MM.1S (cell line): ENCODE results near the gene MGAT1.

ENCODE experiments used
- DNase-seq: peaks from one replicate; pipeline ENCODE4 v3.0.0-alpha.2; 2015
- H2AFZ ChIP-seq: fragments of 300-600 bp; sonication (generic); 2 replicates; pipeline ENCODE4 v1.6.0; 2016; ENCODE audit warnings: antibody characterized with exemption, low read length
- H3F3A ChIP-seq: fragments of 300-600 bp; sonication (generic); 2 replicates; pipeline ENCODE4 v1.6.1; 2016; ENCODE audit warnings: mild to moderate bottlenecking, antibody characterized with exemption, low read length, moderate library complexity, mixed read lengths; ENCODE audit not compliant: insufficient read depth
- H3K27ac ChIP-seq: fragments of 300-600 bp; sonication (generic); 2 replicates; pipeline ENCODE4 v1.5.1; 2016; ENCODE audit warnings: mild to moderate bottlenecking, low read length
- H3K27me3 ChIP-seq: fragments of 300-600 bp; sonication (generic); replicated peaks from 2 replicates; pipeline ENCODE4 v1.6.0; 2016; ENCODE audit warnings: low read length; ENCODE audit not compliant: insufficient read depth
- H3K36me3 ChIP-seq: fragments of 300-600 bp; sonication (generic); replicated peaks from 2 replicates; pipeline ENCODE4 v1.6.1; 2016; ENCODE audit warnings: mild to moderate bottlenecking, low read length, mixed read lengths; ENCODE audit not compliant: insufficient read depth
- H3K4me1 ChIP-seq: fragments of 300-600 bp; sonication (generic); 2 replicates; pipeline ENCODE4 v1.6.1; 2016; ENCODE audit warnings: low read length, mixed read lengths
- H3K4me2 ChIP-seq: fragments of 300-600 bp; sonication (generic); 2 replicates; pipeline ENCODE4 v1.6.0; 2016; ENCODE audit warnings: low read depth, low read length
- H3K4me3 ChIP-seq: fragments of 300-600 bp; sonication (generic); 2 replicates; pipeline ENCODE4 v1.5.1; 2016; ENCODE audit warnings: low read length, mixed read lengths
- H3K79me2 ChIP-seq: fragments of 300-600 bp; sonication (generic); 2 replicates; pipeline ENCODE4 v1.6.1; 2016; ENCODE audit warnings: mixed run types, low read length, mixed read lengths
- H3K9ac ChIP-seq: fragments of 300-600 bp; sonication (generic); 2 replicates; pipeline ENCODE4 v1.6.1; 2016; ENCODE audit warnings: low read length, mixed read lengths
- H3K9me2 ChIP-seq: fragments of 300-600 bp; sonication (generic); replicated peaks from 2 replicates; pipeline ENCODE4 v1.6.1; 2016; ENCODE audit warnings: mild to moderate bottlenecking, low read length, mixed read lengths; ENCODE audit not compliant: insufficient read depth
- H3K9me3 ChIP-seq: fragments of 300-600 bp; sonication (generic); replicated peaks from 2 replicates; pipeline ENCODE4 v1.6.1; 2016; ENCODE audit warnings: mild to moderate bottlenecking, low read length, mixed read lengths; ENCODE audit not compliant: insufficient read depth
- H4K20me1 ChIP-seq: fragments of 300-600 bp; sonication (generic); 2 replicates; pipeline ENCODE4 v1.6.1; 2016; ENCODE audit warnings: mild to moderate bottlenecking, low read length, moderate library complexity, mixed read lengths; ENCODE audit not compliant: insufficient read depth
- EZH2 ChIP-seq: fragments of 300-600 bp; sonication (generic); optimal IDR thresholded peaks from 2 replicates; pipeline ENCODE3; 2017; ENCODE audit warnings: low read depth, mild to moderate bottlenecking, antibody characterized with exemption, low read length, mixed read lengths
- EZH2phosphoT487 ChIP-seq: fragments of 300-600 bp; sonication (generic); IDR thresholded peaks from 2 replicates; pipeline ENCODE4 v1.6.1; 2018; ENCODE audit warnings: antibody characterized with exemption, low read length
- TF ChIP-seq, protein P1 (sequence below): fragments of 300-600 bp; sonication (generic); IDR thresholded peaks from 2 replicates; pipeline ENCODE4 v1.5.1; 2016; ENCODE audit warnings: antibody characterized with exemption, low read length, mixed read lengths

MGAT1 gene

DNA sequence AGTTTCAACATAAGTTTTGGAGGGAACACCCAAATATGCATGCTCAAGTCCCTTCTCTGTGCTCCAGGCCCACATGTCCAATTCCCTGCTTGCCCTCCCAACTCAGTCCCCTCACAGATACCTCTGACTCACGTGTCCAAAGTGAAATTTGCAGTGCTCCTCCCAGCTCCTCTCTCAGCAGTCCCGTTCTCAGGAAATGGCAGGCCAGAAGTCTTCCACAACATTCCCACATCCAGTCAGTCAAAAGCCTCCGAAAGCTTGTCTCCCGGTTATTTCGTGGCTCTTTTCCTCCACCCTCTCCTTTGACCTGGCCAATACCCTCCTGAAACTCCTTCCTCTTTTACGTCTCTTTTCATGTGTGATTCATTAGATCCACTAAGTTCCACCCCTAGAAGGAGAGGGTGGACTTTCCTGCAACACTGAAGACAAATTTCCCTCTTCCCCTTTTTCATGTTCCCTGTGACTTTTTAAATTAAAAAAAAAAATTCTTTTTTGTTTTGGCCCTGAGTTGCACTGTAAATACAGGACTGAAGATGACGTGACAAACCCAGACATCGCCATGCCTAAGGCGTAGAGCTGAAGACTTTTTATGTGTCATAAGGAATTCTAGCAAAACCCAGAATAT, 12.8 kb upstream of the MGAT1 start:
- H4K20me1 ChIP-seq: no peaks in the 10 kb centered on the region
- H3K79me2 ChIP-seq: peaks cover 8% of the 10 kb centered on the region; the same call in 1 of the 2 replicates
- no peak for DNase-seq
- H3K4me2 ChIP-seq: no peak overlapping the region
- no peaks in the 10 kb centered on the region for H3K27me3 ChIP-seq
- no peaks in the 10 kb centered on the region for H3K9me3 ChIP-seq
- peaks cover 42% of the 10 kb centered on the region for H3F3A ChIP-seq
- H3K4me3 ChIP-seq: no peak overlapping the region
- no peak overlapping the region for H3K9ac ChIP-seq
- peaks cover 50% of the 10 kb centered on the region for H3K4me1 ChIP-seq
- H3K36me3 ChIP-seq: no peaks in the 10 kb centered on the region
- no peak overlapping the region for H2AFZ ChIP-seq
- H3K27ac ChIP-seq: no peak overlapping the region
- no peaks in the 10 kb centered on the region for H3K9me2 ChIP-seq
- TF ChIP-seq, protein P1, sequence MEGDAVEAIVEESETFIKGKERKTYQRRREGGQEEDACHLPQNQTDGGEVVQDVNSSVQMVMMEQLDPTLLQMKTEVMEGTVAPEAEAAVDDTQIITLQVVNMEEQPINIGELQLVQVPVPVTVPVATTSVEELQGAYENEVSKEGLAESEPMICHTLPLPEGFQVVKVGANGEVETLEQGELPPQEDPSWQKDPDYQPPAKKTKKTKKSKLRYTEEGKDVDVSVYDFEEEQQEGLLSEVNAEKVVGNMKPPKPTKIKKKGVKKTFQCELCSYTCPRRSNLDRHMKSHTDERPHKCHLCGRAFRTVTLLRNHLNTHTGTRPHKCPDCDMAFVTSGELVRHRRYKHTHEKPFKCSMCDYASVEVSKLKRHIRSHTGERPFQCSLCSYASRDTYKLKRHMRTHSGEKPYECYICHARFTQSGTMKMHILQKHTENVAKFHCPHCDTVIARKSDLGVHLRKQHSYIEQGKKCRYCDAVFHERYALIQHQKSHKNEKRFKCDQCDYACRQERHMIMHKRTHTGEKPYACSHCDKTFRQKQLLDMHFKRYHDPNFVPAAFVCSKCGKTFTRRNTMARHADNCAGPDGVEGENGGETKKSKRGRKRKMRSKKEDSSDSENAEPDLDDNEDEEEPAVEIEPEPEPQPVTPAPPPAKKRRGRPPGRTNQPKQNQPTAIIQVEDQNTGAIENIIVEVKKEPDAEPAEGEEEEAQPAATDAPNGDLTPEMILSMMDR: no peak
- TF ChIP-seq EZH2phosphoT487: no peak
- TF ChIP-seq EZH2: no peak

DNA sequence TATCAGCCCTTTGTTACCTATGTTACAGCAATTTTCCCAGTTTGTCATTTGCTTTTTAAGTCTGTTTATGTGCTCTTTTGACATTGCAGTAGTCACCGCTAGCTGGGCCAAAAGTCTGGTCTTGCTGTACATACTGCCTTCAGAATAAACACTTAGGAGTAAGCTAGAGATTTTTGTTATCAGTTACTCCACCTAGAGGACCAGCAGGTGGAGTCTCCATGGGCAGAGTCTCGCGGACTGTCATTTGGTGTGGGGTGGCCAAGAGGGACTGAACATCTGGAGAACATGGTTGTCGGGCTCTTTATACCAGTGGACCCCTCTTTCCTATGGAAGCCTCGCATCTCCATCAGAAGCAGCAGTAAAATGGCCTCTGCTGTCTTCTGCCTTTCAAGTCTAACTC, 10.8 kb upstream of the MGAT1 start:
- H3K9me2 ChIP-seq: no peaks in the 10 kb centered on the region
- peaks cover 46% of the 10 kb centered on the region for H3K4me1 ChIP-seq
- H3F3A ChIP-seq: peaks cover 45% of the 10 kb centered on the region
- peak; percentile 48 for DNase-seq
- no peaks in the 10 kb centered on the region for H4K20me1 ChIP-seq
- H2AFZ ChIP-seq: no peak overlapping the region
- no peaks in the 10 kb centered on the region for H3K27me3 ChIP-seq
- no peak overlapping the region for H3K4me3 ChIP-seq
- H3K9me3 ChIP-seq: no peaks in the 10 kb centered on the region
- no peak overlapping the region for H3K27ac ChIP-seq
- TF ChIP-seq EZH2 (no peak), EZH2phosphoT487 (no peak)
- TF ChIP-seq, protein P1: peak; percentile 46
- H3K79me2 ChIP-seq: peaks cover 22% of the 10 kb centered on the region
- H3K36me3 ChIP-seq: no peaks in the 10 kb centered on the region
- no peak overlapping the region for H3K9ac ChIP-seq
- no peak overlapping the region for H3K4me2 ChIP-seq

DNA sequence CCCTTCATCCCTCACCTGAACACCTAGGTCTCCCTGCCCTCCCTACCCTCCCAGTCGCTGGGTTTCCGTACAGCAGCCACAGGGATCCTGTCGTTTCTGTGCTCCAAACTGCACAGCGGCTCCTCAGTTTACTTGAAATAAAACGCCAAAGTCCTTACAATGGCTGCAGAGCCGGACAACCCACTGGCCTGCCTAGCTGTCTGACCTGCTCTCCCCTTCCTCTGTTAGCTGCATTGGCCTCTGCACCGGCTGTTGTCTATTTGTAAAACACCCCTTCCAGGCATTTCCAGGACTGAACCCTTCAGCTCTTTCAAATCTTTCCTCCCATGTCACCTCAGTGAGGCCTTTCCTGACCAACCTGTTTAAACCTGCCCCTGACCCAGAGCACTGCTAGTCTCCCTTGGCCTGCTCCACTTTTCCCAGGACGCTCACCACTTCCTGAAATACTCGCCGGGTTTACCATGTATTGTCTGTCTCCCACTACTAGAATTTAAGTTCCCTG, 9.1 kb upstream of the MGAT1 start:
- Histone ChIP-seq H3K27me3 (no peaks in the 10 kb centered on the region), H3K79me2 (peaks cover 39% of the 10 kb centered on the region), H3K9ac (no peak overlapping the region), H3K4me3 (no peak overlapping the region), H3K36me3 (no peaks in the 10 kb centered on the region), H3K4me1 (peaks cover 42% of the 10 kb centered on the region), H3K9me2 (no peaks in the 10 kb centered on the region), H3K27ac (peak overlapping the region; percentile 99; the same call in 1 of the 2 replicates), H3K4me2 (peak overlapping the region; percentile 98), H4K20me1 (no peaks in the 10 kb centered on the region), H3F3A (peaks cover 52% of the 10 kb centered on the region), H2AFZ (no peak overlapping the region), H3K9me3 (no peaks in the 10 kb centered on the region)
- DNase-seq: no peak
- TF ChIP-seq, protein P1: no peak
